IMR-90 (cell line): Measurements from ENCODE around the gene EMC1. TPM values are rescaled to one million over a fixed set of nuclear protein-coding genes. Genes with fewer than 3 reads are reported as not detected.

Source experiments
- ATAC-seq: fragments of 200-7000 bp; cut with Tn5 transposase; 2 replicates; pipeline ENCODE4 v1.9.1; 2020; ENCODE audit warnings: low read depth, mild to moderate bottlenecking, moderate library complexity
- BruUV-seq: library from RNA; stranded (reverse); fragments of 400-500 nt; replicated peaks from 2 replicates; lab custom pipeline; 2021; lab: Mats Ljungman, UMichigan
- CTCF ChIA-PET: fragments of 300-600 bp; formaldehyde crosslinking; extraction: SDS; loops from one replicate; lab custom pipeline; 2021; ENCODE audit warnings: antibody characterized with exemption; lab: Yijun Ruan, JAX
- POLR2A ChIA-PET: fragments of 300-600 bp; sonication (Branson Sonifier 250); formaldehyde crosslinking; loops from one replicate; lab custom pipeline; 2022; ENCODE audit warnings: antibody characterized with exemption; ENCODE audit not compliant: unreplicated experiment; lab: Charles Lee
- DNase-seq: peaks from one replicate; pipeline ENCODE4 v3.0.0; 2013
- H2AFZ ChIP-seq: replicated peaks from 2 replicates; pipeline ENCODE3; 2013; ENCODE audit warnings: low read length, mild to moderate bottlenecking; ENCODE audit not compliant: poor library complexity
- H2AK5ac ChIP-seq: 2 replicates; pipeline ENCODE4 v1.6.1; 2013; ENCODE audit warnings: low read depth, low read length, inconsistent platforms
- H2AK9ac ChIP-seq: replicated peaks from 2 replicates; pipeline ENCODE3; 2013; ENCODE audit warnings: mild to moderate bottlenecking, low read depth, low read length, moderate library complexity; ENCODE audit not compliant: poor library complexity
- H2BK120ac ChIP-seq: 2 replicates; pipeline ENCODE4 v1.6.1; 2013; ENCODE audit warnings: low read depth, low read length, inconsistent platforms
- H2BK15ac ChIP-seq: 3 replicates; pipeline ENCODE4 v1.6.1; 2013; ENCODE audit warnings: low read depth, low read length, inconsistent platforms
- H2BK20ac ChIP-seq: 2 replicates; pipeline ENCODE4 v1.6.1; 2013; ENCODE audit warnings: low read depth, mild to moderate bottlenecking, inconsistent platforms, low read length, moderate library complexity
- H2BK5ac ChIP-seq: 2 replicates; pipeline ENCODE4 v1.6.1; 2013; ENCODE audit warnings: mild to moderate bottlenecking, low read depth, low read length, inconsistent platforms; ENCODE audit not compliant: poor library complexity, severe bottlenecking
- H3K14ac ChIP-seq: replicated peaks from 2 replicates; pipeline ENCODE4 v1.6.1; 2013; ENCODE audit warnings: low read depth, low read length, inconsistent platforms
- H3K18ac ChIP-seq: 2 replicates; pipeline ENCODE4 v1.6.1; 2013; ENCODE audit warnings: low read depth, low read length, control low read depth
- H3K23ac ChIP-seq: 2 replicates; pipeline ENCODE4 v1.6.1; 2013; ENCODE audit warnings: low read depth, low read length, inconsistent platforms
- H3K27ac ChIP-seq: 2 replicates; pipeline ENCODE4 v1.5.1; 2013; ENCODE audit warnings: mild to moderate bottlenecking, control low read depth, low read length; ENCODE audit not compliant: insufficient read depth
- H3K27me3 ChIP-seq: 2 replicates; pipeline ENCODE4 v1.6.1; 2013; ENCODE audit warnings: low read length; ENCODE audit not compliant: control insufficient read depth, insufficient read depth
- H3K36me3 ChIP-seq: 2 replicates; pipeline ENCODE4 v1.6.1; 2013; ENCODE audit warnings: low read length, mixed read lengths; ENCODE audit not compliant: control insufficient read depth, insufficient read depth
- H3K4ac ChIP-seq: 2 replicates; pipeline ENCODE4 v1.6.1; 2013; ENCODE audit warnings: low read depth, low read length, inconsistent platforms
- H3K4me1 ChIP-seq: 2 replicates; pipeline ENCODE4 v1.6.1; 2013; ENCODE audit warnings: low read length, mixed read lengths; ENCODE audit not compliant: control insufficient read depth, insufficient read depth
- H3K4me2 ChIP-seq: 2 replicates; pipeline ENCODE4 v1.6.1; 2013; ENCODE audit warnings: low read depth, mild to moderate bottlenecking, control low read depth, low read length, moderate library complexity
- H3K4me3 ChIP-seq: 2 replicates; pipeline ENCODE4 v1.5.1; 2013; ENCODE audit warnings: low read depth, mild to moderate bottlenecking, control low read depth, low read length, moderate library complexity; ENCODE audit not compliant: insufficient read depth
- H3K56ac ChIP-seq: 2 replicates; pipeline ENCODE4 v1.6.1; 2013; ENCODE audit warnings: low read length, inconsistent platforms; ENCODE audit not compliant: insufficient read depth; ENCODE audit errors: extremely low read depth
- H3K79me1 ChIP-seq, 2 experiments: 2 replicates each; pipeline ENCODE4 v1.6.1; 2013; ENCODE audit warnings: low read length in 2 of 2, inconsistent platforms in 1 of 2, low read depth in 1 of 2
- H3K9ac ChIP-seq: 2 replicates; pipeline ENCODE4 v1.6.1; 2013; ENCODE audit warnings: low read depth, low read length, control low read depth
- H3K9me1 ChIP-seq: 2 replicates; pipeline ENCODE4 v1.6.1; 2013; ENCODE audit warnings: low read length, inconsistent platforms; ENCODE audit not compliant: insufficient read depth
- H3K9me3 ChIP-seq: 2 replicates; pipeline ENCODE4 v1.6.1; 2013; ENCODE audit warnings: low read length; ENCODE audit not compliant: control insufficient read depth, insufficient read depth
- H4K20me1 ChIP-seq: 2 replicates; pipeline ENCODE4 v1.6.1; 2013; ENCODE audit warnings: low read length, inconsistent platforms; ENCODE audit not compliant: insufficient read depth
- H4K5ac ChIP-seq: 2 replicates; pipeline ENCODE4 v1.6.1; 2013; ENCODE audit warnings: mild to moderate bottlenecking, low read depth, low read length, control low read depth
- H4K8ac ChIP-seq, 2 experiments: 2 replicates each; pipeline ENCODE4 v1.6.1; 2013; ENCODE audit warnings: low read depth in 2 of 2, low read length in 2 of 2, control low read depth in 1 of 2, inconsistent platforms in 1 of 2
- H4K91ac ChIP-seq: 2 replicates; pipeline ENCODE4 v1.6.1; 2013; ENCODE audit warnings: low read depth, low read length, inconsistent platforms; ENCODE audit not compliant: insufficient read depth
- BHLHE40 ChIP-seq: fragments of 150-350 bp; IDR thresholded peaks from 2 replicates; pipeline ENCODE4 v1.6.1; 2016; ENCODE audit warnings: mild to moderate bottlenecking, low read depth, low read length
- CEBPB ChIP-seq: IDR thresholded peaks from 2 replicates; pipeline ENCODE4 v1.6.1; 2012; ENCODE audit warnings: low read depth, low read length, improper control_type of control experiment
- CHD1 ChIP-seq: IDR thresholded peaks from 2 replicates; pipeline ENCODE4 v1.6.1; 2012; ENCODE audit warnings: low read depth, low read length, improper control_type of control experiment
- FOS ChIP-seq: fragments of 150-350 bp; IDR thresholded peaks from 2 replicates; pipeline ENCODE4 v1.6.1; 2016; ENCODE audit warnings: low read depth, low read length
- MAZ ChIP-seq: IDR thresholded peaks from 2 replicates; pipeline ENCODE4 v1.6.1; 2012; ENCODE audit warnings: low read depth, mild to moderate bottlenecking, low read length, improper control_type of control experiment, moderate library complexity, borderline replicate concordance
- MXI1 ChIP-seq: IDR thresholded peaks from 2 replicates; pipeline ENCODE4 v1.6.1; 2012; ENCODE audit warnings: low read depth, mild to moderate bottlenecking, low read length, moderate library complexity, borderline replicate concordance
- NFE2L2 ChIP-seq: fragments of 150-350 bp; IDR thresholded peaks from 2 replicates; pipeline ENCODE4 v1.6.1; 2016; ENCODE audit warnings: low read depth, mild to moderate bottlenecking, low read length
- POLR2A ChIP-seq: IDR thresholded peaks from 2 replicates; pipeline ENCODE4 v1.6.1; 2012; ENCODE audit warnings: mild to moderate bottlenecking, low read depth, low read length
- RAD21 ChIP-seq: IDR thresholded peaks from 2 replicates; pipeline ENCODE4 v1.6.1; 2012; ENCODE audit warnings: low read length, improper control_type of control experiment
- RFX5 ChIP-seq: IDR thresholded peaks from 2 replicates; pipeline ENCODE4 v1.8.0; 2012; ENCODE audit warnings: low read depth, mild to moderate bottlenecking, low read length, moderate library complexity
- WGBS, 2 experiments: methylation state at CpG; one replicate each; pipeline versions ENCODE4 v1.1.5 to v1.1.7; 2013; ENCODE audit warnings: missing lambda C conversion rate in 2 of 2; ENCODE audit not compliant: insufficient read length in 1 of 2; ENCODE audit errors: extremely low coverage in 2 of 2; 5-methylcytosine and 5-hydroxymethylcytosine counted together
- dilution Hi-C: fragments of 300-500 bp; cut with HindIII; formaldehyde crosslinking; loops from one replicate; pipeline ENCODE4 v1.14.3; 2018; ENCODE audit warnings: low sequenced_read_pairs; ENCODE audit not compliant: unreplicated experiment
- in situ Hi-C: fragments of 300-500 bp; cut with MboI; formaldehyde crosslinking; loops from 3 replicates; pipeline ENCODE4 v1.14.3; 2019; ENCODE audit warnings: low sequenced_read_pairs, inconsistent platforms, mixed read lengths
- intact Hi-C: fragments of 100-400 bp; cut with micrococcal nuclease; formaldehyde crosslinking; loops from 2 replicates; pipeline ENCODE4 v1.10.0; 2022
- polyA plus RNA-seq, 3 experiments: library from polyadenylated mRNA; depleted of rRNA; stranded (reverse); fragments of >200 nt; gene quantifications; 2 replicates each; pipeline ENCODE4 v1.2.3, GENCODE V29; 2012; ENCODE audit warnings: low replicate concordance in 1 of 3
- total RNA-seq: library from RNA; depleted of rRNA; stranded (reverse); fragments of >200 nt; gene quantifications from 2 replicates; pipeline ENCODE4 v1.2.3, GENCODE V29; 2012
- TF ChIP-seq, protein P1 (sequence below): fragments of 150-350 bp; IDR thresholded peaks from 2 replicates; pipeline ENCODE4 v1.6.1; 2017; ENCODE audit warnings: mild to moderate bottlenecking, antibody characterized with exemption, low read length, low read depth
- TF ChIP-seq, protein P2 (sequence below): conservative IDR thresholded peaks from 2 replicates; pipeline ENCODE4 v1.5.1; 2012; ENCODE audit warnings: mild to moderate bottlenecking, low read depth, low read length, improper control_type of control experiment
- TF ChIP-seq, protein P3 (sequence below): fragments of 150-350 bp; IDR thresholded peaks from 2 replicates; pipeline ENCODE4 v1.6.1; 2016; ENCODE audit warnings: low read depth, mild to moderate bottlenecking, low read length, moderate library complexity, borderline replicate concordance

Gene EMC1
- total and polyA plus RNA-seq, 2 of the 4 experiments (the other 2 are of a cell fraction) = 65.4 to 114 TPM

DNA sequence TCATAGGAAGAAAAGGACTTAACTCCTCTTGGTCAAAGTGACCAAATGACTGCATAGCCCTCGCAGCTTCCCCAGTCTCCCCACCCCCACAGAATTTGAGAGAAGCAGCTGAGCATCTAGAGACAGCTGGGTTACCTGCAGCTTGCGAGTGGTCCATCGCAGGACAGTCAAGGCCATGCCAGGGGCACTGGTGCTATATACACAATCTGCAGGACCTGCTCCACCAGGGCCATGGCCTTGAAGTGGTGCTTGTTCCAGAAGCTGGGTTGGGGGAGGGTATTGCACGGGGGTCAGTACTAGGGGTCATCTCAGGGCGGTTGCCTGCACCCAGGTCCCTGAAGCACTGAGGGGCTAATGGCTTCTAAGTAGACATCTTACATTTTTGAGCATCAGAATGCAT, 10.7 kb upstream of the EMC1 start:
- in situ Hi-C loops (no loop called here), dilution Hi-C loops (no loop called here), intact Hi-C loops (no loop called here)
- Histone ChIP-seq H2BK20ac (no peak overlapping the region), H2AFZ (peak overlapping the region; percentile 8), H2AK9ac (no peak overlapping the region), H4K91ac (no peak overlapping the region), H3K9ac (no peak overlapping the region), H3K18ac (no peak overlapping the region), H3K27me3 (no peaks in the 10 kb centered on the region), H3K4ac (no peak overlapping the region), H3K9me3 (no peaks in the 10 kb centered on the region), H3K4me2 (no peak overlapping the region), H3K27ac (no peak overlapping the region), H4K20me1 (peaks cover 11% of the 10 kb centered on the region; the same call in 1 of the 2 replicates), H4K8ac (no peak overlapping the region), H2AK5ac (no peak overlapping the region), H3K36me3 (peaks cover 26% of the 10 kb centered on the region), H2BK5ac (no peak overlapping the region), H3K9me1 (0 out of 2 replicates have a peak, but pooled peaks cover 10% of the 10 kb centered on the region), H3K79me1 (peaks cover 0 to 10% of the 10 kb centered on the region in 2 experiments; a peak in 1 of 4 replicates), H3K23ac (no peak overlapping the region), H3K14ac (no peak overlapping the region), H2BK15ac (no peak overlapping the region), H3K4me1 (peaks cover 3% of the 10 kb centered on the region; the same call in 1 of the 2 replicates), H2BK120ac (no peak overlapping the region), H3K4me3 (no peak overlapping the region), H3K56ac (no peak overlapping the region), H4K5ac (no peak overlapping the region)
- DNase-seq = no peak
- BruUV-seq = no TSS peak
- POLR2A ChIA-PET = no interaction called here
- no peak for ATAC-seq
- CTCF ChIA-PET = no interaction called here
- TF ChIP-seq, protein P1, sequence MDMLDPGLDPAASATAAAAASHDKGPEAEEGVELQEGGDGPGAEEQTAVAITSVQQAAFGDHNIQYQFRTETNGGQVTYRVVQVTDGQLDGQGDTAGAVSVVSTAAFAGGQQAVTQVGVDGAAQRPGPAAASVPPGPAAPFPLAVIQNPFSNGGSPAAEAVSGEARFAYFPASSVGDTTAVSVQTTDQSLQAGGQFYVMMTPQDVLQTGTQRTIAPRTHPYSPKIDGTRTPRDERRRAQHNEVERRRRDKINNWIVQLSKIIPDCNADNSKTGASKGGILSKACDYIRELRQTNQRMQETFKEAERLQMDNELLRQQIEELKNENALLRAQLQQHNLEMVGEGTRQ = no peak
- TF ChIP-seq MAZ (no peak), CEBPB (no peak), BHLHE40 (no peak), POLR2A (no peak), RAD21 (no peak), CHD1 (no peak), MXI1 (no peak), RFX5 (no peak), NFE2L2 (no peak), FOS (no peak)
- TF ChIP-seq, protein P2, sequence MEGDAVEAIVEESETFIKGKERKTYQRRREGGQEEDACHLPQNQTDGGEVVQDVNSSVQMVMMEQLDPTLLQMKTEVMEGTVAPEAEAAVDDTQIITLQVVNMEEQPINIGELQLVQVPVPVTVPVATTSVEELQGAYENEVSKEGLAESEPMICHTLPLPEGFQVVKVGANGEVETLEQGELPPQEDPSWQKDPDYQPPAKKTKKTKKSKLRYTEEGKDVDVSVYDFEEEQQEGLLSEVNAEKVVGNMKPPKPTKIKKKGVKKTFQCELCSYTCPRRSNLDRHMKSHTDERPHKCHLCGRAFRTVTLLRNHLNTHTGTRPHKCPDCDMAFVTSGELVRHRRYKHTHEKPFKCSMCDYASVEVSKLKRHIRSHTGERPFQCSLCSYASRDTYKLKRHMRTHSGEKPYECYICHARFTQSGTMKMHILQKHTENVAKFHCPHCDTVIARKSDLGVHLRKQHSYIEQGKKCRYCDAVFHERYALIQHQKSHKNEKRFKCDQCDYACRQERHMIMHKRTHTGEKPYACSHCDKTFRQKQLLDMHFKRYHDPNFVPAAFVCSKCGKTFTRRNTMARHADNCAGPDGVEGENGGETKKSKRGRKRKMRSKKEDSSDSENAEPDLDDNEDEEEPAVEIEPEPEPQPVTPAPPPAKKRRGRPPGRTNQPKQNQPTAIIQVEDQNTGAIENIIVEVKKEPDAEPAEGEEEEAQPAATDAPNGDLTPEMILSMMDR = no peak
- TF ChIP-seq, protein P3, sequence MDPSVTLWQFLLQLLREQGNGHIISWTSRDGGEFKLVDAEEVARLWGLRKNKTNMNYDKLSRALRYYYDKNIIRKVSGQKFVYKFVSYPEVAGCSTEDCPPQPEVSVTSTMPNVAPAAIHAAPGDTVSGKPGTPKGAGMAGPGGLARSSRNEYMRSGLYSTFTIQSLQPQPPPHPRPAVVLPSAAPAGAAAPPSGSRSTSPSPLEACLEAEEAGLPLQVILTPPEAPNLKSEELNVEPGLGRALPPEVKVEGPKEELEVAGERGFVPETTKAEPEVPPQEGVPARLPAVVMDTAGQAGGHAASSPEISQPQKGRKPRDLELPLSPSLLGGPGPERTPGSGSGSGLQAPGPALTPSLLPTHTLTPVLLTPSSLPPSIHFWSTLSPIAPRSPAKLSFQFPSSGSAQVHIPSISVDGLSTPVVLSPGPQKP = no peak
- 100% methylated on average over 1 of the region's 5 CpGs; no CpG with 5 or more reads in 1 of the 2 experiments for WGBS, 2 experiments
